HG02943 (cell line): ENCODE results near the gene SYNE2.
A peak's percentile ranks its signal among the peaks of the same experiment; 100 is the strongest.
"Not testable (repeated sequence)": the region's sequence is repeated elsewhere in the genome, so short reads cannot be mapped to it uniquely, and the experiment has no call there.

Source experiments
- ATAC-seq: cut with Tn5 transposase; IDR thresholded peaks from one replicate; pipeline ENCODE4 v1.9.1; 2021; ENCODE audit warnings: mild to moderate bottlenecking, low read depth, moderate library complexity; ENCODE audit not compliant: unreplicated experiment

The SYNE2 gene, protein sequence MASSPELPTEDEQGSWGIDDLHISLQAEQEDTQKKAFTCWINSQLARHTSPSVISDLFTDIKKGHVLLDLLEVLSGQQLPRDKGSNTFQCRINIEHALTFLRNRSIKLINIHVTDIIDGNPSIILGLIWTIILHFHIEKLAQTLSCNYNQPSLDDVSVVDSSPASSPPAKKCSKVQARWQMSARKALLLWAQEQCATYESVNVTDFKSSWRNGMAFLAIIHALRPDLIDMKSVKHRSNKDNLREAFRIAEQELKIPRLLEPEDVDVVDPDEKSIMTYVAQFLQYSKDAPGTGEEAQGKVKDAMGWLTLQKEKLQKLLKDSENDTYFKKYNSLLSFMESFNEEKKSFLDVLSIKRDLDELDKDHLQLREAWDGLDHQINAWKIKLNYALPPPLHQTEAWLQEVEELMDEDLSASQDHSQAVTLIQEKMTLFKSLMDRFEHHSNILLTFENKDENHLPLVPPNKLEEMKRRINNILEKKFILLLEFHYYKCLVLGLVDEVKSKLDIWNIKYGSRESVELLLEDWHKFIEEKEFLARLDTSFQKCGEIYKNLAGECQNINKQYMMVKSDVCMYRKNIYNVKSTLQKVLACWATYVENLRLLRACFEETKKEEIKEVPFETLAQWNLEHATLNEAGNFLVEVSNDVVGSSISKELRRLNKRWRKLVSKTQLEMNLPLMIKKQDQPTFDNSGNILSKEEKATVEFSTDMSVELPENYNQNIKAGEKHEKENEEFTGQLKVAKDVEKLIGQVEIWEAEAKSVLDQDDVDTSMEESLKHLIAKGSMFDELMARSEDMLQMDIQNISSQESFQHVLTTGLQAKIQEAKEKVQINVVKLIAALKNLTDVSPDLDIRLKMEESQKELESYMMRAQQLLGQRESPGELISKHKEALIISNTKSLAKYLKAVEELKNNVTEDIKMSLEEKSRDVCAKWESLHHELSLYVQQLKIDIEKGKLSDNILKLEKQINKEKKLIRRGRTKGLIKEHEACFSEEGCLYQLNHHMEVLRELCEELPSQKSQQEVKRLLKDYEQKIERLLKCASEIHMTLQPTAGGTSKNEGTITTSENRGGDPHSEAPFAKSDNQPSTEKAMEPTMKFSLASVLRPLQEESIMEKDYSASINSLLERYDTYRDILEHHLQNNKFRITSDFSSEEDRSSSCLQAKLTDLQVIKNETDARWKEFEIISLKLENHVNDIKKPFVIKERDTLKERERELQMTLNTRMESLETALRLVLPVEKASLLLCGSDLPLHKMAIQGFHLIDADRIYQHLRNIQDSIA (N-terminal part only)

DNA sequence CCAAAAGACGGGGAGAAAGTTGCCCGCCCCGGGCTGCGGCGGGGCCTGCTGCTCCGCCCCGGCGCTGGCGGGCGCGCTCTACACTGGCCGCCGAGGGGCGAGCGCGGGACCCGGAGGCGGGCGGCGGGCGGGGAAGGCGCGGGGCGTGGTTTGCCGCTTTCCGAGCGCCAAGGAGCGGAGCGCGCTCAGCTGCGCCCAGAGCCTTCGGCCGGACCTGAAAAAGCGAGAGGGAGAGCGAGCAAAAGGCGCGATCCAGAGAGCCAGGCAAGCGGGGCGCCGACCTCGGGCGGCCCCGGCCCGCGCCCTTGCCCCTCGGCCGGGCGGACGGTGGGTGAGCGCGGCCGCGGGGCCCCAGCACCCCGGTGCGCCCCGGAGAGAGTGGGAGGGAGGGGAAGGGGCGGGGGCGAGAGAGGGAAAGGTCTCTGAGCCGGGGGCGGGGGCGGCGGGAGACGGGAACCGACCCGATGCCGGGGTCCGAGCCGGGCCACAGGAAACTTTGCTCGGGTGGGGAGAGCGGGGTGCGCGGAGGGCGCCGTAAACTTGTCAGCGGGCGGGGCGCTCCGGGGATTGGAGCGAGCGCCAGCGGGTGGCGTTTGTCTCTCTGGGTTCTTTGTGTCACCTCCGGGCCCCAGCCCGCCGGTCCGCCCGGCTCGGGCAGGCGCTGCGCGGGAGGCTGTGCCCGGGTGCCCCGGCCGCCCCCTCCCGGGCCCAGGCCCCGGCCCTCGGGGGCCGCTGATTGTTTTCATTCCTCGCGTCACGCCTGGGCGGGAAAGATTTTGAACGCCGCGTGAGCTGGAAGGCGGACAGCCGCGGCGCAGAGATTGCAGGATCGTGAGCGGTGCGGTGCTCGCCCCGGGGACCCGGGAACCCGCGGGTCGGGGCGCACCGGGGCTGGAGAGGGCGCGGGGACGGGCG lies at the start of gene SYNE2:
Gene SYNE2, plus strand, starts transcription at position 188 of the 915 bp plus-strand sequence. CDS start 56,145 bp downstream, outside the sequence.
- peak; percentile 78 for ATAC-seq

DNA sequence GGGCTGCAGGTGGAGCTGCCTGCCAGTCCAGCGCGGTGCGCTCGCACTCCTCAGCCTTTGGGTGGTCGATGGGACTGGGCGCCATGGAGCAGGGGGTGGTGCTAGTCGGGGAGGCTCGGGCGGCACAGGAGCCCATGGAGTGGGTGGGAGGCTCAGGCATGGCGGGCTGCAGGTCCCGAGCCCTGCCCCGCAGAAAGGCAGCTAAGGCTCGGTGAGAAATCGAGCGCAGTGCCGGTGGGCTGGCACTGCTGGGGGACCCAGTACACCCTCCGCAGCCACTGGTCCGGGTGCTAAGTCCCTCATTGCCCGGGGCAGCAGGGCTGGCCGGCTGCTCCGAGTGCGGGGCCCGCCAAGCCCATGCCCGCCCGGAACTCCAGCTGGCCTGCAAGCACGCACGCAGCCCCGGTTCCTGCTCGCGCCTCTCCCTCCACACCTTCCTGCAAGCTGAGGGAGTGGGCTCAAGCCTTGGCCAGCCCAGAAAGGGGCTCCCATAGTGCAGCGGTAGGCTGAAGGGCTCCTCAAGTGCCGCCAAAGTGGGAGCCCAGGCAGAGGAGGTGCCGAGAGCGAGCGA lies 49.5 kb upstream of the SYNE2 start:
- not testable (repeated sequence) for ATAC-seq

DNA sequence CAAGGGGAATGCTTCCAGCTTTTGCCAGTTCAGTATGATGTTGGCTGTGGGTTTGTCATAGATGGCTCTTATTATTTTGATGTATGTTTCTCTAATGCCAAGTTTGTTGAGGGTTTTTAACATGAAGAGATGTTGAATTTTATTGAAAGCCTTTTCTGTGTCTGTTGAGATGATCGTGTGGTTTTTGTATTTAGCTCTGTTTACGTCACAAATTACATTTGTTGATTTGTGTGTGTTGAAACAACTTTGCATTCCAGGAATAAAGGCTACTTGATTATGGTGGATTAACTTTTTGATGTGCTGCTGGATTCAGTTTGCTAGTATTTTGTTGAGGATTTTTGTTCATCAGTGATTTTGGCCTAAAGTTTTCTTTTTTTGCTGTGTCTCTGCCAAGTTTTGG lies 46.7 kb upstream of the SYNE2 start:
- not testable (repeated sequence) for ATAC-seq

DNA sequence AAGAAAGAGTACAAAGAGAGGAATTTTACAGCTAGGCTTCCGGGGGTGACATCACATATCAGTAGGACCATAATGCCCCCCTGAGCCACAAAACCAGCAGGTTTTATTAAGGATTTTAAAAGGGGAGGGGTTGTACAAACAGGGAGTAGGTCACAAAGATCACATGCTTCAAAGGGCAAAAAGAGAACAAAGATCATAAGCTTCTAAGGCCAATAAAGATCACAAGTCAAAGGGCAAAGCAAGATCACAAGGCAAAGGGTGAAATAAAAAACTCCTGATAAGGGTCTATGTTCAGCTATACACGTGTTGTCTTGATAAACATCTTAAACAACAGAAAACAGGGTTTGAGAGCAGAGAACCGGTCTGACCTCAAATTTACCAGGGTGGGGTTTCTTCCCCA lies 41.1 kb upstream of the SYNE2 start:
- ATAC-seq, result not testable (repeated sequence)

DNA sequence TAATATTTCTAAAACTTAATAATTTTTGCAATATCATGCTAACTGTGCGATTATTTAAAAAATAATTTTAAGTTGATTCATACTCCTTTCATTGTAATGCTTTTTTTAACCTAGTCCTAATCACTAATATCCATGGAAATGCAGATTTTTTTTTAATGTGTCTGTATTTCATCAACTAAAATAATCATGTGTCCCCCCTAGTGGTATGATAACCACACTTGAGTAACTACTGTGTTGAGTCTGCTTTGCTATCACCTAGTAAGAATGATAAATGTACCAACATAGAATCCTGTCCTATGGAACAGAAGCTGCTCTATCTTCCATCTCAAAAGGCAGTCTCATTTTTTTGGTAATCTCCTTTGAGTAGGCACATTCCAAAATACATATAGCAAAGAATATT lies 19.1 kb upstream of the SYNE2 start:
- no peak for ATAC-seq

DNA sequence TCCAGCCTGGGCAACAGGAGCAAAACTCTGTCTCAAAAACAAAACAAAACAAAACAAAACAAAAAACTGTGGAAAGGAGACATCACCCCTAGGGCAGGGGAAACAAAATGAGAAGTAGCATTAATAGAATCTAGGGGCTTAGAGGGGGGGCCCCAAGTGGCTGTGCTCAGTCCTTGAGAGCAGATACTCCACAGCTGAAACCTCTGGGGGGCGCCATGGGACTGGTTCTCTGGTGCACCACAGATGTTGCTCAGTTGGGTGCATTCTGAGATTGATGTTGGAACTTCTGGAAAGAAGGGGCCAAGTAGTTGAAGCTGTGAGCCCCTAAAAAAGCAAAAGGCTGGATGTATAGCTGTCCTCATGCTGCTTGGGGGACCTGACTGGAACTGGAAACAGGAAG lies 11.8 kb upstream of the SYNE2 start:
- no peak for ATAC-seq

DNA sequence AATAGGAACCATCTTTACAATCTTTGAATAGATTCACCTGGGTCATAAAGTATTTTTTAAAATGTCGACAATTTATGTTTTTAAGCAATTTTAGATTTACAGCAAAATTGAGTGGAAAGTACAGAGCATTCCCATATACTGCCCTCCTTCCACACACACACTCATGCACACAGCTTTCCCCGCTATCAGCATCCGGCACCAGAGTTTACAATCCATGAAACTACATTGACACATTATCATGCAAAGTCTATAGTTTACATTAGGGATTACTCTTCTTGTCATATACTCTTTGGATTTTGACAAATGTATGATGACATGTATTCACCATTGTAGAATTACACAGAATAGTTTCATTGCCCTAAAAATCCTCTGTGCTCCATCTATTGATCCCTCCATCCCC lies 9.0 kb upstream of the SYNE2 start:
- no peak for ATAC-seq

DNA sequence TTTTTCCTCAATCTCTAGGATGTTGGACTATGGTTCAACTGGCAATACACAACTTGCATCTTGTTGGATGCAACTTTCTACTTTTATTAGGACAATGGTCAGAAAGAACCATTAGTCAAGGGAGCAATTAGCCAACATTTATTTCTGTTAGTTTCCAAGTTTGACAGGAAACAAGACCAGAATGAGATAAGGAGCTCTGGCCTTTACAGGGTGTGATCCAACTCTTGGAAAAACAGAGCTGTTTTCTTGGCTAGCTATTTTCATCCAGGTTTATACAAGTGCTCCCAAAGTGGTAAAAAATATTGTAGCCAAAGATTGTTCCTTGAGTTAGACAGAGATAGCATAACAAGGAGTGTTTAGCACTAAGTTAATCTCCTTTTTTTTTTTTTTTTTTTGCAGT lies 3.9 kb upstream of the SYNE2 start:
- no peak for ATAC-seq

DNA sequence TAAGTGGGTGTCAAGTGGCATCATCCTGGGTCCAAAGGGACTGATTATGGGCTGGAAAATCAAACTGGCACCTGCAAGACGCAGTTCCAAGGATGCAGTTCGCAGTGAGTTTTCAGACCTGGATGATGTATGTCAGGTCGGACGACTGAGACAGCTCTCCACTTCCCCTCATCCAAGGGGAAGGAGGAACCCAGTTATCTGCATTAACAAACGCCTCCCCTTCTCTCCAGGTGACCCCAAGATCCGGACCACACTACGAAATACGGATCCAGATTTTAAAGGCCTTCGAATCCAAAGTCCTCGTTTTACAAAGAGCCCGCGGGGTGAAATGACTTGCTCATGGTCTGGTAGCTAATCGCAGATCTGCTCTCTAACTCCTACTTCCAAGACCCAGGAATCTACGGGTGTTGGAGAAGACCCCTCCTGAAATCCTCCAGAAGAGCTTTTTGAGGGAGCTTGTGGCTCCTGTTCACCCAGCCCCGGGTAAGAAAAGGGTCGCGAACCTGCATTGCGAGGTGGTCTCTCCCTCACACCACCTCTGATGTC lies 460 bp upstream of the SYNE2 start:
- ATAC-seq, result no peak

DNA sequence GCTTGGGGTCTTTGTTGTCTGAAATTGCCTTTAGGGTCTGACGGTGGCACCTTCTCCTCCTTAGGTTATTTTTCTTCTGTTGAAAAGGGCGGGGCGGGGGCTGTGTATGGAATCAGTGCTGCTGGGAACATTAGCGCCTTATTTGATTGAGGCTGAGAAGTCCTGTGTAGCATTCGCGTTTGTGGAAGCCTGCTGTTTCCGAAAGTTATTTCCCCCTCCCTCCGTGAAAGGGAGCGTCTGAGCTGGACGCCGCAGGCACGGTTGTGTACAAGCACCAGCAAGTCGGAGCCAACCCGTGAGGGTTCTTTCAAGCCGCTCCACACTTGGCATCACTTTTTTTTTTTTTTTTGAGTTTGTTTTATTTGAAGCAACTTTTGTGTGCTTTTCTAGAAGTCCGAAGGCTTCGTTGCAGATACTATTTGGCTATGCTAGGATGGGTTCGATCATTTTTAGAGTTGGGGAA lies 1.1 kb downstream of the SYNE2 start:
- ATAC-seq, result peak; percentile 35

DNA sequence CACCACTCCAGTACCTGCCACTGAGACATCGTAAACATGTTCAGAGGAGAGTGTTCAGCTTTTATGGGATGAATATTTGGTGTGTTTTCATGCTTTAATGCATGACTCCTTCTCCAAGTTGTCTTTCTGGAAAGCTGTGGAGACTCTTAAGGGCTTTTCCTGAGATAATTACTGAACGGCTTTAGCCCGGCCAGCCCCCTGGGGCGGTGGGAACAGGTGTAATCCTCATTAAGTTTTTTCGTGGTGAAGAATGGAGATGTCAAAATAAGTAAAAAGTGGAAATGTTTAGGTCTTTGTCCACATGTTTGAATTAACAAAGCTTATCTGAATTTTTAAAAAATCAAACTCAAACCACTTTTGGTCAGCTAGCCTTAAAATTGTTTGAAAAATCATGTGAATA lies 1.5 kb downstream of the SYNE2 start:
- no peak for ATAC-seq

DNA sequence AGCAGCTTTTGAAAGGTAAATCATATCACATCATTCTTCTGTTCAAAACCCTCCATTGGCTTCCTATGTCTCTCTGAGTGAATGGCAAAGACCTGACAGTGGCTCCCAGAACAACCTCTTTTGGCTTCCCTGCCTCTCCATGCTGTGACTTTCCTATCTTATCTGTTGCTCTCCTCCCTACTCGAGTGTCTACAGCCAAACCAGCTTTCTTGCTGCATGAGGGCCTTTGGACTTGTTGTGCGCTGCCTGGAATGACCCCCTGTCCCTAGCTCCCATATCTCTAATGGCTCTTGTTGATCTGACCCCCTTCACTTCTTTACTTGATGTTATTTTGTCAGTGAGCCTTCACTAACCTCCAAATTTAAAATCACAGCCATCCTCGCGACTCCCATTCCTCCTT lies 2.5 kb downstream of the SYNE2 start:
- no peak for ATAC-seq

DNA sequence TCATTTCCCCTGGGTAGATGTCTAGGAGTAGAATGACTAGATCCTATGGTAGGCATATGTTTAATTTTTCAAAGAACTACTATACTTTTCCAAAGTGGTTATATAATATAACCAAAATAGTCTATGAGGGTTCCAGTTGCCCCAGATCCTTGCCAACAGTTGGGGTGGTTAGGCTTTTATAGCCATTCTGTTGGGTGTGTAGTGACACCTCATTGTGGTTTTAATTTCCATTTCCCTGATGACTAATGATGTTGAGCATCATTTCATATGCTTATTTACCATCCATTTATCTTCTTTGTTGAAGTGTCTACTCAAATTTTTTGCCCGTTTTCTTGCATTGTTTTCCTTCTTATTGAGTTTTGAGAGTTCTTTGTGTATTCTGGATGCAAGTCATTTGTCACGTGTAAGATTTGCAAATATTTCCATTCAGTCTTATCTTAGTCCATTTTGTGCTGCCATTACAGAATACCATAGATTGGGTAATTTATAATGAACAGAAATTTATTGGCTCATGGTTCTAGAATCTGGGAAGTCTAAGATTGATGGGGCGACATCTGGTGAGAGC lies 4.7 kb downstream of the SYNE2 start:
- no peak for ATAC-seq

DNA sequence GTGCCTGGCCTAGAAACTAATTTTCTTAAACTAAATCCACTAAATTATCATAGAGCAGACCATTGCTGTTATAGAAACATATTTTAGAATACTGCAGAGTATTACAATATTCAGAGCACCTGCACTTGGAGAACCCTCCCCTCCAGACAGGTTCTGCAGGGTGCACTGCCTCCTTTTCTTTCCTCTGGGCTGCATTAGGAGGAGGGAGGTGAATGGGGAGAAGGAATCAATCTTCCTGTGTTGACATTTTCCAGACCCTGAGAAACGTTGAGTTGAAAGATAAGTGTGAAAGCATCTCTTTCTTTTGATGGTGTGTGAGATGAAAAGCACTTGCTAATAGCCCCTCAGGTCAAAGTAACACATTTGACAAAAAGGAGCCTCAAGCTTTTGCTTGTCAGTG lies 7.3 kb downstream of the SYNE2 start:
- no peak for ATAC-seq

DNA sequence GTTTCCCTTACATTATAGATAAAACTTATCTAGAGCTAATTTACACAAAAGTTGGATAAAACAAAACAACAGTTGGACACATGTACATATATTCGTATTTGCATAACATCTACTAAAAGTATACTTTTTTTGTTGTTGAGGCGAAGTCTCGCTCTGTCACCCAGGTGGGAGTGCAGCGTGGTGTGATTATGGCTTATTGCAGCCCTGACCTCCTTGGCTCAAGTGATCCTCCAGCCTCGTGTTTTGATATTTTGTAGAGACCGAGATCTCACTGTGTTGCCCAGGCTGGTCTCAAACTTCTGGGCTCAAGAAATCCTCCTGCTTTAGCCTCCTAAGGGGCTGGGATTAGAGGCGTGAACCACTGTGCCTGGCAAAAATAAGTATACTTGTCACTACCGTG lies 9.4 kb downstream of the SYNE2 start:
- ATAC-seq, result no peak

DNA sequence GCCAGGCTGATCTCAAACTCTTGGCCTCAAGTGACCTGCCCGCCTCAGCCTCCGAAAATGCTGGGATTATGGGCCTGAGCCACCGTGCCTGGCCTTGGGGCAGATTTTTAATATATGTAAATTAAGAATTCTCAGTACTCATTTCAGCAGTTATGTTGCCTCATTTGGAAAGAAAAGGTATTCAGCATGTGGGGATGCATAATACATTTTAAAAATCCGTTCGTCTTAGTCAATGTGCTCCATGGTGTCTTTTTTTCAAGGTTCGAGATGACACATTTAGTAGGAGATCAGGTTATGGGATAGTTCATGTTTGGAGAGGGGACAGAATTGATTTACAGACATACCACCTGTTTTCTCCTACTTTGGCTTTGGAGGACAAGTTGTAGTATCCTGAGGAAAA lies 10.2 kb downstream of the SYNE2 start:
- no peak for ATAC-seq

DNA sequence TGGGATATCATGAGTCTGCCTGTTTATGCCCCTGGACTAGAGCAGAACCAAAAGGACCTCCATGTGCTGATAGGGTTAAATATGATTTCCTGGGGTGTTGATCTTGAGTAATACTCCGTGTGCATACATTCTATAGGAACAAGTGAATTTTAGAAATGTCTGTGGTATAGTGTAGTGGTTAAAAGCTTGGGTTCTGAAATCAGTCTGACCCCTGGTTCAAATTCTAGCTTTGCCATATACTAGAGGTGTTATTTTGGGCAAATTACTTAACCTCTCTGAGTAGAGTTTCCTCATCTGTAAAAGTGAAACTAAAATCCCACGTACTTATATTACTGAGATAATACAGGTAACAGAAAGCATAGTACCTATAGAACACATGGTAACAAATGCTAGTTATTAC lies 12.0 kb downstream of the SYNE2 start:
- not testable (repeated sequence) for ATAC-seq
